Activated naive CD8-positive, alpha-beta T cell treated with anti-CD3 and anti-CD28 coated beads, Interleukin-2, amount 50 U/mL, for 16 hours (primary cell): ENCODE data around the gene SETD4.

Experiments
- DNase-seq: peaks from one replicate; pipeline ENCODE4 v3.0.0-alpha.2; 2020; ENCODE audit warnings: low read depth, low spot score

Gene SETD4

DNA sequence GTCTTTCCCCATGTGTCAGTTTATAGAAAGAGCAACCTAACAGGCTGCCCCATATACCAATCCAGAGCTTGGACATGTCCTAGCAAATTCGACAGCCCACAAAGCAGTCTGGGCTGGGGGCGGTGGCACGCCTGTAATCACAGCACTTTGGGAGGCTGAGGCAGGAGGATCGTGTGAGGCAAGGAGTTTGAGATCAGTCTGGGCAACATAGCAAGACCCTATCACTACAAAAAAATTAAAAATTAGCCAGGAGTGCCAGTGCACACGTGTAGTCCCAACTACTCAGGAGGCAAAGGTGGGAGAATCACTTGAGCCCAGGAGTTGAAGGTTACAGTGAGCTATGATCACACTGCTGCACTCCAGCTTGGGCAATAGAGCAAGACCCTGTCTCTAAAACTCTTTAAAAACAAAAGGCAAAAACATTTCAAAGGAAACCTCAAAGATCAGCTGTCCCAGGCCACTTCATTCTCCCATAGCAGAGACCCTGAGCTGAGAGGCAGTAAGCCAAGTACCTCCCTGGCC lies 54.4 kb downstream of the SETD4 start:
- no peak for DNase-seq

DNA sequence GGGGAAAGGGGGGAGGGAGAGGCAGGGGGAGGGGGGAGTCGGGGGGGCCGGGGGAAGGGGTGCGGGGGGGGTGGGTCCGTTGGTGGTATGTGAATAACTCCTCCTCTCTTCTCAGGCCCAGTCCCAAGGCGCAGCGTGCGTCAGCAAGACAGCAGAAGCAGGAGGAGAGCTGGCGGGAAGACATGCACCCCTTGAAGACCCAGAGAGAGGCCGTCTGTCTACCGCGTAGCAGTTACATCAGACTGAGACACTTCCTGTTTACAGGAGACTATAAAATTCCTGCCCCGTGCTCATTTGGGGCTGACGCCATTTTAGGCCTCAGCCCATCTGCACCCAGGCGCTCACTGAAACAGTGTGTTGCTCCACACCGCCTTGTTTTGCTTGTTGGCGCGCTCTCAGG lies 55.3 kb downstream of the SETD4 start:
- no peak for DNase-seq

DNA sequence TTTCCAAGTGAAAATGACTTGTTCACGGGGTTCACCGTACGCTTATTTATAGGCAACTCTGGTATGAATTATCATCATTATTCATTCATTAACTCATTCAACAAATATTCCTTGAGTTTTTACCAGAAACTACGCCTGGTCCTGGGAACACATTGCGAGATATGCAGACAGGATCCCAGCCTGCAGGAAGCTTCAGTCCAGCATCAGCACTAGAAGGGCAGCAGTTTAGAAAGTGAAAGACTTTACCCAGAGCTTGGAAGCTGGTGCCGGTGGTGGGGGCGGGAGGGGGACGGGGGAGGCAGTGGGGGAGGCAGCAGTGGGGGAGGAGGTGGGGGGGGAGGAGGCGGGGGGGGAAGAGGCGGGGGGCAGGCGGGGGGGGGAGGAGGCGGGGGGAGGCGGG lies 55.9 kb downstream of the SETD4 start:
- DNase-seq = no peak

- no peak for DNase-seq
Observed at GRCh38 chr21:36003776-36004175, 56.5 kb downstream of the SETD4 start.

- no peak for DNase-seq
Observed at GRCh38 chr21:35996217-35996616, 64.1 kb downstream of the SETD4 start.

DNA sequence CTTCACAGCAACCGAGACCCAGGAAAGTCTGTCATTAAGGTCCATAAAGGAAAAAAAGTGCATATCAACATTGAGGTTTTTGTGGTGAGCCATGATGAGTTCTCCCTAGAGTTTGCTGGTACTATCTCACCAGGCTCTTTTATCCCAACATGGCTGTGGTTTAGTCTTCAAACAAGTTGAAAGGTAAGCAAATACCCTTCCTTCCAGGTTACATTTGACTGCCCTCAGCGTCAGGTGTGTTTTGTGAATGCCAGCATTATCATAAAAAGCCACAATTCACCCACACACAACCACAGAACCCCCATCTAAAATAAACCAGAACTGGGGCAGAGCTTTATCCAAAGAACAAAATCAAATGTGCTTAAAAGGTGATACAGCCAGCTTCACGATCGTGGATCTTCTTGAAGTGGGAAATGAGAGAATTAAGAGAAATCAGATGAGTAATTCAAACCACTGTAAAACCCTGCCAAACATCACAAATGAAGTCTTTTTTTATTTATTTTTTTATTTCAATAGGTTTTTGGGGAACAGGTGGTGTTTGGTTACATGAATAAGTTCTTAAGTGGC lies 64.7 kb downstream of the SETD4 start:
- DNase-seq = no peak

- no peak for DNase-seq
Observed at GRCh38 chr21:35994613-35995012, 65.7 kb downstream of the SETD4 start.

GRCh38 chr21:35993875-35994490 lies 66.3 kb downstream of the SETD4 start:
- DNase-seq = no peak

DNA sequence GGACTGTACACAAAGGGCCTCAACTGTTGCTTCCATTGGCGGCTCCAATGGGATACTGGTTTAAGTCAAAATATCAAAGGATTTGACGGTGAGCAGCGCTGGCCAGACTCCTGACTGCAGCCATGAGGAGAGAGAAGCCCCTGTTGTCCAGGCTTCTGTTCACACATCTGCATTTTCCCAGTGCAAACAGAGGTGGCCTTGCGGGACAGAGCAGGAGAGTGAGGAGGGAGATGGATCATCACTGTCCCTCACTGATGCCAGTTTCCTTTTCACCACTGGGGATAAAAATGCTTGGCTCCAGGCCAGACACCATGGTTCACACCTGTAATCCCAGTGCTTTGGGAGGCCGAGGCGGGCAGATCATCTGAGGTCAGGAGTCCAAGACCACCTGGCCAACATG lies 69.2 kb downstream of the SETD4 start:
- DNase-seq = no peak

DNA sequence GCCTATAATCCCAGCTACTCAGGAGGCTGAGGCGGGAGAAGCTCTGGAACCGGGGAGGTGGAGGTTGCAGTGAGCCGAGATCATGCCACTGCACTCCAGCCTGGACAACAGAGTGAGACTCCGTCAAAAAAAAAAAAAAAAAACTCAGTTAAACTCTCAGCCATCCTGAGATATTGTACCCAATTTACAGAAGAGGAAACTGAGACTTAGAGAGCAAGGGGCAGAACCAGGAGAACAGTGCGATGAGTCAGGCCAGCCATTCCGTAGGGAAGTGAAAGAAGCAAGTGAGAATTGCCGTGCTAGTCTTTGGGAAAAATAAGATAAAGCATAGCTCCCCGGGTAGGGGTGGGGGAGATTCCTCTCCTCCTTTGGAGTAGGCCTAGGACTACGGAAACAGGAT lies 69.7 kb downstream of the SETD4 start:
- DNase-seq = no peak

DNA sequence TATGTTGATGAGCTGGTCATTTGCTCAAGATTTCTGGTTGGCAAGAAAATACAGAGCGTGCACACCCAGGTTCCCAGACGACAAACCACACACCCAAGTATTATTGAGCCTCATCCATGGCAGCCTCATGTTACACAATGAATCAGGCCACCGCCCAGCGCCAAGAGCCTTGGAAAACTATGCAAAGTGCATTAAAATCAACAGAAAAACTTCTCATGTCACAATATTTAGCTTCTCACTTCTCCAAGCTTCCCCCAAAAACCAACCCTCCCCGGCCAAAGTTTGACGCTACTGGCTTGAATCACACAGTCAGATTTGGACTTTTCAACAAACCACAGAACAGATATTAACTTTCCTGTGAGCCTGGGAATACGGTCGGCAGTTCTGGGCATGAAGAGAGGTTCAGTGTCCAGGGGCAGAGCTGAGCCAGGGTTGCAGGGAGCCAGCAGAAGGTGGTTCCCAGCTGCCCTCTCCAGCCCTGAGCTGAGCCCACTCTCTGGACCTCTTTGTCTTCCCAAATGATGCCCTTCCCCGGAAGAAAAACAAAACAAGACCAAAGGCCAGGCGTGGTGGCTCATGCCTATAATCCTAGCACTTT lies 71.1 kb downstream of the SETD4 start:
- DNase-seq = no peak

DNA sequence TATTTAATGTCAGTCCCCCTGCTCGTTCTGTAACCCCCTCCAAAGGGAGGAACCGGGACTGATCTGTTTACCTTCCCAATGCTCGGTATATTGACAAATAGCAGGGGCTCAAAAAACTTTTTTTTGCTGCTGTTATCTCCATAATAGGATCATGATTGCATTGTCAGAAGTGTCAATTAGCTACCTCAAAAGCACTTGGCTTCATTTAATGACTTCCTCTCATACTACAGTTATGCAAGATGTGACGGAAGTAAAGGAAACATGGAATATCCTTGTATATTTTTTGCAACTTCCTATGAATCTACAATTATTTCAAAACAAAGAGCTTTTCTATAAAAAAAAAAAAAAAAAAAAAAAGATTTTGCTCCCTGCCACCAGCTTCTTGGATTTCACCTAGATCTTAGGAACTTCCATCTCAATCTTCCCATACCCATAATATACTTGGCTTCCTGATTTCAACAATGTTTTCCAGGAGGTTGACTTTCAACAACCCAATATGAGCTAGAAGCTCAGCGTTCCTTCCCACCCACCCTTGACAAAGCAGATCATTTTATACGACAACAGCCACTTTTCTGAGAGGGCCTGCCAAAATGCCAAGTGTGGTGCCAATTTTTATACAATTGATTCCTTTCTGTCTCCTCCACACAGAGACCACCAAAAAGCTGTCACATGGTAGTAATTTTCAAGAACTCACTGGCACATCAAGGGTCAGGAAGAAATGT lies 71.7 kb downstream of the SETD4 start:
- DNase-seq = no peak

DNA sequence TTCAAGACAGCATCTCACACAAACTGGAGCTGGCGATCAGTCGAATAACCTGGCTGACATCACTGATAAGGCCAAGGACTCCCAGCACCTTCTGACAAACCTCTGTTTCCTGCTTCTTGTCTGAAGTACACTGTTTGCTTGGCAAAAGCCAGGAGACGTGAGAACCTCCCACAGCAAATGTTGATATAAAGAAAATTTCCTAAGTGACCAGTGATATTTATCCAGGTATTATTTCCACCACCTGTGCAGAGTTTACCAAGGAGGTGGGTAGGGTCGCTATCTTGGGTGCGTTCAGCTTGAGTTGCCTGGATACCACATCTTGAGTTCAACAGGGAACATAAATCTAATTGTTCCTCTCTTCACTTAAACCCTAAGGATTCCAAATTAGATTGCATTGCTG lies 72.9 kb downstream of the SETD4 start:
- no peak for DNase-seq

- DNase-seq = no peak
Observed at GRCh38 chr21:35984654-35985361, 75.5 kb downstream of the SETD4 start.
